HG03103 (cell line): Measurements from ENCODE around the gene CACNA1B.

Experiments used
- ATAC-seq: cut with Tn5 transposase; IDR thresholded peaks from one replicate; pipeline ENCODE4 v1.9.1; 2021; ENCODE audit warnings: low read depth; ENCODE audit not compliant: unreplicated experiment

Gene CACNA1B

DNA sequence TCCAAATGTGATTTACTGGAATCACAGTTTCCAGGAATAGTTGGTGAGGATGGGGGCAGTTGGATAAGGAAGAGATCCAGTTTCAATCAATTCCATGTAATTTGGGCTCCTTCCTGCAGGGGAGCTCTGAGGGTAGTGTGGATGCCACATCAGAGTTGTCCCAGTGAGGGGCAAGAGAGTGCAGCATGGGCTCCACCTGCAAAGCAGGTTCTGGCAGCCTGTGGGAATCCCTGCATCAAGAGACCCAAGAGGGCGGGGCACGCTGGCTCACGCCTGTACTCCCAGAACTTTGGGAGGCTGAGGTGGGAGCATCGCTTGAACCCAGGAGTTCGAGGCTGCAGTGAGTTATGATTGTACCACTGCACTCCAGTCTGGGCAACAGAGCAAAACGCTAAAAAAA is 188.5 kb downstream of the CACNA1B start:
- ATAC-seq = no peak

- ATAC-seq = no peak
Observed at GRCh38 chr9:138067613-138068367, 190.2 kb downstream of the CACNA1B start.

DNA sequence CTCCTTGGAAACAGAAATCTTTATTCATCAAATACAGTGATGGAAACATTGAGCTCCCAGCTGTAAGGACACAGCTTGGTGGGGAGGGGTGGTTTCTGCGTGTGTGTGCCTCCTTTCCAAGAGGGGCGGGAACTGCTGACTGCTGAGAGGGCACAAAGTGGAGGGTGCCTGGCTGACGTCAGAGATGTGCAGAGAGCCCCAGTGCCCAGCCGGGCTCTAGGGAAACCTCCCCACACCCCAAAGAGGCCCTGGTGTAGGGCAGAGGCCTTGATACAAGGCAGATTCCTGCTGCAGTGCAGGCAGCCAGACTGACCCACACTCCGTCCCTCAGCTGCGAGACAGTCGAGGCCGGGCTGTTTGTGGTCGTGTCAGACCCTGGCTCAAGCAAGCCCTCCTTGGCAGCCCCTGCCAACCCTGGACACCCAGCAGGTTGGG is 191.0 kb downstream of the CACNA1B start:
- no peak for ATAC-seq

GRCh38 chr9:138069731-138070456 is 192.3 kb downstream of the CACNA1B start:
- ATAC-seq = no peak

- ATAC-seq = no peak
Observed at GRCh38 chr9:138070815-138071214, 193.2 kb downstream of the CACNA1B start.

GRCh38 chr9:138071292-138071691 is 193.7 kb downstream of the CACNA1B start:
- no peak for ATAC-seq

- ATAC-seq = no peak
Observed at GRCh38 chr9:138071731-138072130, 194.1 kb downstream of the CACNA1B start.

DNA sequence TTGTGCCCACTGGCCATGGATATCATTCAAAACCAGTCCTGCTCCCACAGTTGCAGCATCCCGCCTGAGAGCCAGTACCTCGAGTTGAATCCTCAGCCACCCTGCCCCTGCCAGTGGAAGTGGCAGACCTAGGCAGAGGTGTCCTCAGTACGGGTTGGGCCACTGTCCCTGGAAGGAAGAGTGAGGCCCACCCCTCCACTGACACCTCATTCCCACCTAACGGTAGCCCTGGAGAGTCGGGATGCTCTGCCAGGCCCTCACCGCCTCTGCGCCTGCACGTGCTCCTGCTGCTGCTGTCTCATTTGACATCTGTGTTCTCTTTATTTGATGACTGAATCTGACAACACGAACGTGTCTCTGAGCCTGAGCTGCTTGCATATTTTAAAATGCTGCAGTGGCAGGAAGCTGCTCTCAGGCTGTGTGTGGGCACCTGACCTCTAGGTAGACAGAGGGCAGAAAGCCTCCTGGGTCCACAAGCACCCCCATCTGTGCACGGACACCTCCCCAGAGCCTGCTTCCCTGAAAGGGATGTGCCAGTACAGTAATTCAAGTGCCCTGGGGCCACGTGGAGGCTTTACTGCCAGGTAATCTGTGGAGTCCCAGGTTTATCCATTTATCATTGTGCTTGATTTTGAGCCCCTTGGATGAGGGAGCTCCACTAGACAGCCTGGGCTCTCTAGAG is 194.7 kb downstream of the CACNA1B start:
- ATAC-seq = no peak

GRCh38 chr9:138072897-138073296 is 195.3 kb downstream of the CACNA1B start:
- no peak for ATAC-seq

DNA sequence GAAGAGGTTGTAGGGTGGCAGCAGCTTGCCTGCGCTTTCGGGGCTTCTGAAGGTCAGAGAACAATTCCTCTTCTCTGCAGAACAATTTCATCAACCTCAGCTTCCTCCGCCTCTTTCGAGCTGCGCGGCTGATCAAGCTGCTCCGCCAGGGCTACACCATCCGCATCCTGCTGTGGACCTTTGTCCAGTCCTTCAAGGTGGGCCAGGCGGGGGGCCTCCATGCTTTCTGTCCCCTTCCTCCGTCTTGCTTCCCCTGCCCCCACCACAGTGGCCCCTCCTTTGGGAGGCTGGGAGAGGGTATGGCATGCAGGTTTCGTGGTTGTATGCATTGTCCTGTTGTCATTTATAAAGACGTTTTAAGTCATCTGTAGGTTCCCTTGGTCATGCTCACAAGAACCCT is 195.8 kb downstream of the CACNA1B start:
- ATAC-seq = no peak

- no peak for ATAC-seq
Observed at GRCh38 chr9:138073808-138074207, 196.2 kb downstream of the CACNA1B start.

DNA sequence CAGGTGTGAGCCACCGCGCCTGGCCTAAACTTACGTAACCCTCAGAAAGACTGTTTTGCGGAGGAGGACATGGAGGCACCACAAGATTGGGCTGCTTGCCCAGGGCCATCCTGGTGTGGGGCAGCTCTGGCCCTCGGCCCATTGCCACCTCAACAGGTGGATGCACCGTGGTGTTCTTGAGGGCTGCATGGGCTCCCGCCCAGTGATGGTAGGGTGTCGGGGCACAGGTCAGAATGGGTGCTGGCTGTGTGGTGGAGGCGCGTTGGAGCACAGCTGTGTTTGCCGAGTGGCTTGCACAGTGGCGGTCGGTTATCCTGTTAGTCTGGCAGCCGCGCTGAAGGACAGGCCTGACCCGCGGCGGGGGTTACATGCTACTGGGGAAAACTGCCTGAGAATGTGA is 196.9 kb downstream of the CACNA1B start:
- ATAC-seq = no peak

DNA sequence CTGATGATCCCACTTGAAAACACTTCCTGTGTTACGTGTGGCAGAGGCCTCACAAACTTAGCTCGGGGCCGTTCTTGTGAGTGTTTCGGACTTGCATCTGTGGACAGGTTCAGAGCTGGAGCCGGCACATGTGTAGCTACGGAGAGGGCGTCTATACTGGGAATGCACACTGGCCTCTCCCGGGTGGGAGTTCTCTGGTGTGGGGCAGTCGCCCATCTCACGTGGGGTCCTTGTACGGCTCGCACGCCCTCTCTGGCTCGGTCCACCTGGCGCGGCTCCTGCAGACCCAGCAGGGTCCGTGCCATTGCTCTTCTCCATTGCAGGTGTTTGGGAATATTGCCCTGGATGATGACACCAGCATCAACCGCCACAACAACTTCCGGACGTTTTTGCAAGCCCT is 197.9 kb downstream of the CACNA1B start:
- ATAC-seq = no peak

GRCh38 chr9:138075961-138076649 is 198.5 kb downstream of the CACNA1B start:
- ATAC-seq = no peak

- no peak for ATAC-seq
Observed at GRCh38 chr9:138076650-138077009, 199.0 kb downstream of the CACNA1B start.

GRCh38 chr9:138077126-138077525 is 199.5 kb downstream of the CACNA1B start:
- ATAC-seq = no peak

GRCh38 chr9:138077898-138078540 is 200.4 kb downstream of the CACNA1B start:
- ATAC-seq = no peak

DNA sequence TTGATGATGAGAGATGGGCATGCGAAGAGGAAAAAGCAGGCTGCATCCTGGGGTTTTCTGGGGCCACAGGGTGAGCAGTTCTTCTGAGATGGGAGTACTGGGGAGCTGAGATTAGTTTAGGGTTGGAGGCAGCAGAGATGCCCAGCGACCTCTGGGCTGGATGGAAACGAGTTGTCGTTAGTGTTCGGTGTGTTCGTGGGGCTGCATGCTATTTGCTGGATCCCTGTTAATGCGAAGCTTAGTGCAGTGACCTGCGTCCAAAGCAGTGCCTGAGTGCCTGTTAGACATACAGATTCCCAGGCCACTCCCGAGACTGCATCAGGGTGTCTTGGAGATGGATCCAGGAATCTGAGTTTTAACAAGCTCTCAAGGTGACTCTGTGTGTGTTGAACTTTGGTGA is 201.3 kb downstream of the CACNA1B start:
- no peak for ATAC-seq

GRCh38 chr9:138080979-138081378 is 203.4 kb downstream of the CACNA1B start:
- ATAC-seq = no peak

- ATAC-seq = no peak
Observed at GRCh38 chr9:138082918-138083636, 205.5 kb downstream of the CACNA1B start.
